Measurements from ENCODE around the gene RPL5. TPM values are rescaled to one million over a fixed set of nuclear protein-coding genes. Genes with fewer than 3 reads are reported as not detected.
"Not testable (repeated sequence)": the region's sequence is repeated elsewhere in the genome, so short reads cannot be mapped to it uniquely, and the experiment has no call there.

Gene RPL5
- 601 TPM for total RNA-seq
- long read RNA-seq, transcript RPL5-210 (7 exons, 896 nt), result minor isoform, 7 of 157 reads
- long read RNA-seq, transcript RPL5-208 (8 exons, 1,085 nt), result major isoform, 139 of 157 reads
- long read RNA-seq, partial matches to known transcripts, result 7 of 157 reads
- long read RNA-seq, other reads (novel, unspliced or antisense), result 1 of 157 reads

- ATAC-seq (peak; percentile 98), DNase-seq (ENCODE audit: missing footprints) (peak; percentile 97)
- intact Hi-C loops (cut with DNase I), result loop anchor here (5.0 kb wide), 1 partner anchor 85 kb away; no protein-coding TSS in a partner anchor
These were observed at the start of gene RPL5 for GRCh38 chr1:92831762-92832536. Gene RPL5, plus strand, starts transcription at chr1:92832040. Its CDS starts 75 bp downstream, at chr1:92832115.

- DNase-seq (ENCODE audit: missing footprints); intact Hi-C loops (cut with DNase I): not testable (repeated sequence)
These were observed 48.3 kb upstream of the RPL5 start for GRCh38 chr1:92783550-92783949.

GRCh38 chr1:92784021-92784638, 47.7 kb upstream of the RPL5 start:
- intact Hi-C loops (cut with DNase I), result loop anchor here (2.0 kb wide), 1 partner anchor 27 kb away; no protein-coding TSS in a partner anchor
- no peak for ATAC-seq
- no peak for DNase-seq (ENCODE audit: missing footprints)

More at GRCh38 chr1:92783550-92783949, 48.3 kb upstream of the RPL5 start:
- ATAC-seq, result not testable (repeated sequence)

GRCh38 chr1:92784639-92785500, 47.0 kb upstream of the RPL5 start, which contains the start of gene EVI5:
Gene EVI5, minus strand, starts transcription at chr1:92785108. Its CDS starts 48,562 bp downstream, at chr1:92736546.
- intact Hi-C loops (cut with DNase I), result loop anchor here (2.0 to 5.0 kb wide), 2 partner anchors 28 to 38 kb away; no protein-coding TSS in a partner anchor
- peak; percentile 99 for ATAC-seq
- peak; percentile 98 for DNase-seq (ENCODE audit: missing footprints)

- intact Hi-C loops (cut with DNase I), result loop anchor here (5.0 kb wide), 1 partner anchor 39 kb away; no protein-coding TSS in a partner anchor
- ATAC-seq, result no peak
- DNase-seq (ENCODE audit: missing footprints), result no peak
These were observed 45.5 kb upstream of the RPL5 start for GRCh38 chr1:92786111-92786901.

DNA sequence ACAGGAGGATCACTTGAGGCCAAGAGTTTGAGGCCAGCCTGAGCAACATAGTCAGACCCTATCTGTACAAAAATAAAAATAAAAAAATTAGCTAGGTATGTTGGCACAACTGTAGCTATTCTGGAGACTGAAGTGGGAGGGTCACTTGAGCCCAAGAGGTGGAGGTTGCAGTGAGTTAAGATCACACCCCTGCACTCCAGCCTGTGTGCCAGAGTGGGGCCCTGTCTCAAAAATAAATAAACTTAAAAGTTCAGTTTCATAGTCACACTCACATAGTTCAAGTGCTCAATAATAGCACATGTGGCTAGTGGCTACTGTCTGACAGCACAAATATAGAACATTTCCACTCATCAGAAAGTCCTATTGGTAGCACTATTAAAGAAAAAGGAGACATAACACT, 41.8 kb upstream of the RPL5 start:
- ATAC-seq, result no peak
- no peak for DNase-seq (ENCODE audit: missing footprints)
- intact Hi-C loops (cut with DNase I), result no loop called here

DNA sequence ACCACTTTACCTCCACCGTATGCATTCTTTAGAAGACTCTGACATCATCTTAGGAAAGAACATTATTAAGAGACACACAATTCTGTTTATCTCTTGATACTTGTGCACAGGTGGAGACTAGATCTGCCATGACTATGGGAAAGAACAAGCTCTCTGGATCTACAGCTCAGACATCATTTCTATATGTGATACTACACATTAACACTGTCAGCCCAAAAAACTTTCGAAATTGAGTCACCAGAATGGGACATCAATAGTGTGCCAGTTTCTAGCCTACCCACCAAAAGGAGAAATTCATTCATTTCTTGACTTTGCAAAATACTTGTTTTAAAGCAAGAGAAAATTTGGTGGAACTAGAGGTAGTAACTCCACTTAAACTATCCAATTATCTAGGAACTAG, 41.0 kb upstream of the RPL5 start:
- no peak for DNase-seq (ENCODE audit: missing footprints)
- intact Hi-C loops (cut with DNase I), result no loop called here
- ATAC-seq, result no peak

GRCh38 chr1:92791487-92792066, 40.3 kb upstream of the RPL5 start:
- DNase-seq (ENCODE audit: missing footprints) (no peak), ATAC-seq (no peak)
- intact Hi-C loops (cut with DNase I), result no loop called here

DNA sequence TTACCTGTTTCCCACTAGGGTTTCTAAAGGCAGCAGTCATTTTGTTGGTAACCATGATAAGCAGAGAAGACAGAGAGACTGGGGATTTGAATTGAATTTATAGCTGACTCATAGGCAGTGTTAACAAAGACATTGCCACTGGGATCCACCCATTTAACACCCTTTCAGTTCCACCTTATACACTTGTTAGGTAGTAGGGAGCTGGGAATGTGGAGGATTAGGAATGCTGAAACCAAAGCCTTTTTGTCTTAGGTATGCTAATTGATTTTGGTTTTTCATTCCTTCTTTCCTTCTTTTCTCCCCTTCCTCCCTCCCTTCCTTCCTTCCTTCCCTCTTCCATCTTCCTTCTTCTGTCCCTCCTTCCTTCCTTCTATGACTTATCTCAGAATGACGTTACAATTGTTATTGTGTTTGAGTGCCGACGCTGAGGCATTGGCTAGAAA, 39.5 kb upstream of the RPL5 start:
- ATAC-seq (no peak), DNase-seq (ENCODE audit: missing footprints) (no peak)
- intact Hi-C loops (cut with DNase I), result no loop called here

DNA sequence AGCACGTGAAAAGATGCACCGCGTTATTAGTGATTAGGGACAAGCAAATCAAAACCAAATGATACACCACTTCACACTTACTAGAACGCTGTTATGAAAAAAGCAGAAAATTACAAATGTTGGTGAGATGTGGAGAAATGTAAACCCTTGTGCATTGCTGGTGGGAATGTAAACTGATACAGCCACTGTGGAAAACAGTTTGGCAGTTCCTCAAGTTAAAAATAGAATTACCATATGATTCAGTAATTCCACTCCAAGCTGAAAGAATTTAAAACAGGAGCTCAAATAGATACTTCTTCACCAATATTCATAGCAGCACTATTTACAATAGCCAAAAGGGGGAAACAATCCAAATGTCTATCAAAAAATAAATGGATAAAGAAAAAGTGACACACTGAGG, 36.7 kb upstream of the RPL5 start:
- intact Hi-C loops (cut with DNase I), result no loop called here
- ATAC-seq (no peak), DNase-seq (ENCODE audit: missing footprints) (no peak)

- intact Hi-C loops (cut with DNase I), result no loop called here
- no peak for ATAC-seq
- DNase-seq (ENCODE audit: missing footprints), result no peak
These were observed 34.5 kb upstream of the RPL5 start for GRCh38 chr1:92797297-92797696.

GRCh38 chr1:92797961-92798360, 33.9 kb upstream of the RPL5 start:
- intact Hi-C loops (cut with DNase I), result no loop called here
- DNase-seq (ENCODE audit: missing footprints) (no peak), ATAC-seq (no peak)

DNA sequence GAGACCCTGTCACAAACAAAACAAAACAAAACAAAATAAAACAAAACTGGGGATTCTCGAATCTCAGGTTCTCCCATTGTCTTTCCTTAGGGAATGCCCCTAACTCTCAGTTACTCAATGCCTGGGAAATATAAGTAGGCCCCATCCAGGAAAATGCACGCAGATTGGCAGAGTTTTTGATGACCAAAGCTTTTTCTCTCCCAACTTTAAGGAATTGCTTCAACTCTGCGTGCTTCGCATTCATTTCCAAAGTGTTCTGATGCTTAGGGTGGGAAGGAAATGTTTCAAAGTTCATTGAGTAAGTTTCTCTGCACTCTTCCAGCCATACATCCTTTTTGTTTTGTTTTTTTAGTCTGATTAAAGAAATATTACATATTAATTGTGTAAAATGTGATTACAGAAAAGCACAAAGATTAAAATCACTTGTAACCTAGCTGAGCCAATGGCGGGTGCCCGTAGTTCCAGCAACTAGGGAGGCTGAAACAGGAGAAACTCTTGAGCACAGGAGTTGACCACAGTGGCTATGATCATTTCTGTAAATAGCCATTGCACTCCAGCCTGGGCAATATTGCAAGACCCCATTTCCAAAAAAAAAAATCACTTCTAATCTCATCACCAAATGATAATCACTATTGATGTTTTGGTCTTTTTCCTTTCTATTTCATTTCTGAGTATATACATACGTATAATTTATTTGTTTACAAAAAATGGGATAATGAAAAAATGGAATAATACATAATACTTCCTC, 28.5 kb upstream of the RPL5 start:
- intact Hi-C loops (cut with DNase I), result no loop called here
- ATAC-seq (no peak), DNase-seq (ENCODE audit: missing footprints) (no peak)

- intact Hi-C loops (cut with DNase I), result no loop called here
- ATAC-seq (peak; percentile 95), DNase-seq (ENCODE audit: missing footprints) (peak; percentile 81)
These were observed 27.1 kb upstream of the RPL5 start for GRCh38 chr1:92804721-92805201.

GRCh38 chr1:92805216-92805615, 26.6 kb upstream of the RPL5 start:
- no peak for ATAC-seq
- DNase-seq (ENCODE audit: missing footprints), result no peak
- intact Hi-C loops (cut with DNase I), result no loop called here

DNA sequence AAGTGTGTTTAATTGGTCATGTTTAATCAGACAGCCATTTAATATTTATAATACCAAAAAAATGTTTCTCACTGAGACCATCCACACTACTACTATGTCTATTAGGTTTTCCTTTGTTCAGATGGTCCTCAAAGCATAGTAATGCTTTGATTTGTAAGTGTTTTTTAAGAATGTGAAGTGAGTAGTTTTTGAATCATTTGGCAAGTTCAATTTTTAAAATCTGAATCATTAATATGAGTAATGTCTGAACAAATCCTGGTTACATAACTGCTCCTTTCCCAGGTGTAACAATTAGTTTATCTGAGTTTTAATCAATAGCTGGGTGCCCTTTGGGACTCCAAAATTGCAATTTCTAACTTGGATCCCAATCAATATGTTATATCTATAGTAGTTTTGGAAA, 23.5 kb upstream of the RPL5 start:
- DNase-seq (ENCODE audit: missing footprints) (no peak), ATAC-seq (no peak)
- intact Hi-C loops (cut with DNase I), result no loop called here

GRCh38 chr1:92816732-92817131, 15.1 kb upstream of the RPL5 start:
- ATAC-seq (no peak), DNase-seq (ENCODE audit: missing footprints) (no peak)
- intact Hi-C loops (cut with DNase I), result no loop called here

Measured in Right ventricle myocardium inferior (tissue), 1 donor.